Midbrain (tissue), 1 donor: Measurements from ENCODE around the gene RSL1D1.

Experiments
- DNase-seq: peaks from one replicate; lab custom pipeline; 2025; lab: John Stamatoyannopoulos, UW

Gene RSL1D1

GRCh38 chr16:11851294-11852091 lies at the start of gene RSL1D1:
Gene RSL1D1 (minus strand): TSS chr16:11851542. CDS start chr16:11851512, 30 bp downstream.
- DNase-seq: peak; percentile 94

- DNase-seq: no peak
These were observed 49.7 kb upstream of the RSL1D1 start for GRCh38 chr16:11901091-11901490.

- no peak for DNase-seq
These were observed 45.3 kb upstream of the RSL1D1 start for GRCh38 chr16:11896486-11897176.

- DNase-seq: no peak
These were observed 42.2 kb upstream of the RSL1D1 start for GRCh38 chr16:11893571-11893970.

GRCh38 chr16:11892761-11893160 lies 41.4 kb upstream of the RSL1D1 start:
- DNase-seq: no peak

- DNase-seq: no peak
These were observed 39.1 kb upstream of the RSL1D1 start for GRCh38 chr16:11890231-11890965.

GRCh38 chr16:11886881-11887280 lies 35.5 kb upstream of the RSL1D1 start:
- DNase-seq: no peak

- no peak for DNase-seq
These were observed 32.7 kb upstream of the RSL1D1 start for GRCh38 chr16:11884035-11884434.

GRCh38 chr16:11880007-11880406 lies 28.7 kb upstream of the RSL1D1 start:
- no peak for DNase-seq

GRCh38 chr16:11877374-11877773 lies 26.0 kb upstream of the RSL1D1 start:
- DNase-seq: no peak

GRCh38 chr16:11876306-11876705 lies 25.0 kb upstream of the RSL1D1 start:
- no peak for DNase-seq

GRCh38 chr16:11875721-11876120 lies 24.4 kb upstream of the RSL1D1 start:
- DNase-seq: no peak

- no peak for DNase-seq
These were observed 19.9 kb upstream of the RSL1D1 start for GRCh38 chr16:11871193-11871592.

GRCh38 chr16:11870399-11870798 lies 19.1 kb upstream of the RSL1D1 start:
- DNase-seq: no peak

GRCh38 chr16:11869353-11870228 lies 18.2 kb upstream of the RSL1D1 start:
- no peak for DNase-seq

GRCh38 chr16:11868412-11868980 lies 17.2 kb upstream of the RSL1D1 start:
- DNase-seq: no peak

GRCh38 chr16:11862489-11862888 lies 11.1 kb upstream of the RSL1D1 start:
- DNase-seq: no peak

GRCh38 chr16:11857161-11857560 lies 5.8 kb upstream of the RSL1D1 start:
- no peak for DNase-seq

GRCh38 chr16:11852092-11852809 lies 909 bp upstream of the RSL1D1 start:
- no peak for DNase-seq

GRCh38 chr16:11848842-11849241 lies 2.5 kb downstream of the RSL1D1 start:
- no peak for DNase-seq

GRCh38 chr16:11844499-11844898 lies 6.8 kb downstream of the RSL1D1 start:
- no peak for DNase-seq
